B cell (primary cell): ENCODE results near the gene CLASP2. TPM values are rescaled to one million over a fixed set of nuclear protein-coding genes. Genes with fewer than 3 reads are reported as not detected.

Experiments
- ATAC-seq: fragments of 200-7000 bp; cut with Tn5 transposase; one replicate; pipeline ENCODE4 v1.10.0; 2021; ENCODE audit warnings: low read depth, mild to moderate bottlenecking, moderate number of reproducible peaks, moderate library complexity
- CTCF ChIA-PET: fragments of 350-600 bp; sonication (Branson Sonifier 250); formaldehyde crosslinking; loops from one replicate; lab custom pipeline; 2021; ENCODE audit warnings: antibody characterized with exemption, inconsistent platforms; lab: Charles Lee
- POLR2A ChIA-PET: fragments of 350-600 bp; sonication (Branson Sonifier 250); formaldehyde crosslinking; loops from one replicate; lab custom pipeline; 2021; ENCODE audit warnings: antibody characterized with exemption; lab: Charles Lee
- DNase-seq: peaks from one replicate; pipeline ENCODE4 v3.0.0; 2013
- H2AFZ ChIP-seq: 2 replicates; pipeline ENCODE4 v1.6.1; 2012; ENCODE audit warnings: mild to moderate bottlenecking, low read depth, low read length; ENCODE audit not compliant: insufficient read depth, poor library complexity, severe bottlenecking
- H3K27ac ChIP-seq, 2 donors: 1 replicate in 1 of 2; 2 replicates in 1 of 2; pipeline ENCODE4 v1.5.1; 2012 to 2013; ENCODE audit warnings: low read length in 2 of 2, mild to moderate bottlenecking in 2 of 2, moderate library complexity in 1 of 2
- H3K27me3 ChIP-seq, 4 experiments: fragments of 200-600 bp in 1 of 4; sonication (generic) in 1 of 4; replicated peaks in 1 of 4; 1 replicate in 2 of 4; 2 replicates in 2 of 4; pipeline versions ENCODE4 v1.6.1 to v1.7.0; 2013 to 2016; ENCODE audit warnings: low read length in 3 of 4, mild to moderate bottlenecking in 2 of 4, mixed read lengths in 1 of 4, moderate library complexity in 1 of 4; ENCODE audit not compliant: insufficient read depth in 4 of 4, control insufficient read depth in 3 of 4; ENCODE audit errors: control extremely low read depth in 1 of 4
- H3K36me3 ChIP-seq, 2 experiments: replicated peaks in 1 of 2; 1 replicate in 1 of 2; 2 replicates in 1 of 2; pipeline versions ENCODE4 v1.6.1 to v1.7.1; 2013; ENCODE audit warnings: low read length in 1 of 2; ENCODE audit not compliant: insufficient read depth in 2 of 2, control insufficient read depth in 1 of 2; ENCODE audit errors: control extremely low read depth in 1 of 2, extremely low read depth in 1 of 2
- H3K4me1 ChIP-seq, 2 donors: fragments of 200-600 bp in 1 of 2; sonication (generic) in 1 of 2; 1 replicate in 1 of 2; 2 replicates in 1 of 2; pipeline versions ENCODE4 v1.5.1 to v1.6.1; 2013 to 2017; ENCODE audit warnings: low read length in 2 of 2; ENCODE audit not compliant: control insufficient read depth in 2 of 2, insufficient read depth in 2 of 2
- H3K4me2 ChIP-seq: replicated peaks from 2 replicates; pipeline ENCODE3; 2012; ENCODE audit warnings: mild to moderate bottlenecking, low read depth, low read length; ENCODE audit not compliant: poor library complexity, severe bottlenecking
- H3K4me3 ChIP-seq, 5 experiments: fragments of 200-600 bp in 1 of 5; sonication (generic) in 1 of 5; 1 replicate in 3 of 5; 2 replicates in 2 of 5; pipeline versions ENCODE4 v1.5.1 to v1.7.0; 2011 to 2016; ENCODE audit warnings: low read length in 4 of 5, mild to moderate bottlenecking in 4 of 5, low read depth in 2 of 5, control low read depth in 1 of 5, moderate library complexity in 1 of 5; ENCODE audit not compliant: insufficient read depth in 1 of 5; ENCODE audit errors: control extremely low read depth in 1 of 5, extremely low read depth in 1 of 5
- H3K79me2 ChIP-seq: fragments of 200-600 bp; sonication (generic); one replicate; pipeline ENCODE4 v1.6.0; 2016; ENCODE audit warnings: low read length; ENCODE audit not compliant: control insufficient read depth, insufficient read depth
- H3K9ac ChIP-seq: fragments of 200-600 bp; sonication (generic); 2 replicates; pipeline ENCODE4 v1.6.1; 2017; ENCODE audit warnings: mild to moderate bottlenecking, low read length, moderate library complexity
- H3K9me3 ChIP-seq, 3 donors: one replicate each; pipeline versions ENCODE4 v1.6.1 to v1.7.1; 2013; ENCODE audit warnings: low read length in 2 of 3; ENCODE audit not compliant: control insufficient read depth in 2 of 3, insufficient read depth in 1 of 3; ENCODE audit errors: control extremely low read depth in 1 of 3
- H4K20me1 ChIP-seq: 2 replicates; pipeline ENCODE4 v1.6.0; 2012; ENCODE audit warnings: mild to moderate bottlenecking, low read length; ENCODE audit not compliant: insufficient read depth, control insufficient read depth, poor library complexity, severe bottlenecking
- H3K27ac Mint-ChIP-seq: one replicate; pipeline ENCODE4 v1.8.0; 2021; ENCODE audit warnings: mixed read lengths
- H3K27me3 Mint-ChIP-seq: one replicate; pipeline ENCODE4 v1.8.0; 2021; ENCODE audit warnings: mixed read lengths
- H3K4me1 Mint-ChIP-seq: one replicate; pipeline ENCODE4 v1.8.0; 2021; ENCODE audit warnings: mixed read lengths
- H3K4me3 Mint-ChIP-seq: one replicate; pipeline ENCODE4 v1.8.0; 2021; ENCODE audit warnings: mixed read lengths
- H3K9me3 Mint-ChIP-seq: one replicate; pipeline ENCODE4 v1.8.0; 2022; ENCODE audit warnings: mixed read lengths; ENCODE audit not compliant: insufficient read depth
- EZH2 ChIP-seq: IDR thresholded peaks from 2 replicates; pipeline ENCODE4 v1.6.1; 2012; ENCODE audit warnings: borderline replicate concordance, low read depth, mild to moderate bottlenecking, moderate library complexity, low read length; ENCODE audit not compliant: insufficient read depth, poor library complexity, severe bottlenecking
- whole genome bisulfite sequencing: methylation state at CpG from one replicate; pipeline ENCODE4 v1.1.5; 2013; ENCODE audit warnings: missing lambda C conversion rate; ENCODE audit not compliant: insufficient coverage; 5-methylcytosine and 5-hydroxymethylcytosine counted together
- intact Hi-C: fragments of 100-400 bp; cut with micrococcal nuclease; formaldehyde crosslinking; loops from one replicate; pipeline ENCODE4 v1.10.0; 2022
- polyA plus RNA-seq: library from polyadenylated mRNA; depleted of rRNA; stranded (reverse); fragments of >200 nt; gene quantifications from 2 replicates; pipeline ENCODE4 v1.2.3, GENCODE V29; 2012
- total RNA-seq, 2 donors: library from RNA; stranded (reverse); fragments of 120-200 nt in 1 of 2; gene quantifications; 1 replicate in 1 of 2; 2 replicates in 1 of 2; pipeline versions ENCODE4 v1.2.3 to v1.2.4, GENCODE V29; 2013 to 2022
- TF ChIP-seq, protein P1 (sequence below): fragments of 200-600 bp; IDR thresholded peaks from one replicate; pipeline ENCODE4 v1.8.0; 2022; ENCODE audit warnings: antibody characterized with exemption, mild to moderate bottlenecking

Gene CLASP2
- total and polyA plus RNA-seq, 2 donors (not counting 1 experiment from before 2014, with no cell fraction given) = 10.7 to 109 TPM

DNA sequence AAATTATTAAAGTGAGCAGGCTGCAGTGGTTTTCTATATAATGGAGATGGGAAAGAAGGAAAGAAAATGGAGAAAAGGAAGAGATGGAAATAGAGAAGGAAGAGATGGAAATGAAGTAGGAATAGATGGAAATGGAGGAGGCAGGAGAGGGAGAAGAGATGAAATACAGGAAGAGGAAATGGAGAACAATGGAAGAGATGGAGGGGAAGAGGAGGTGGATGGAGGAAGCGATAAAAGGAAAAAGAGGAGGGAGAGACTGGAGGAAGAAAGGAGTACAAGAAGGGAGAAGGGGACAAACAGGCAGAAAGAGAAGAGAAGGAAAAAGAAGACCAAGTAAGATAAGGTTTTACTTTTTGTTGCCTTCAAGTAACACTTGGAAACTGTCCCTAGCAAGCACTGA is 67.6 kb downstream of the CLASP2 start:
- no peak overlapping the region for H3K4me2 ChIP-seq
- ATAC-seq (no peak), DNase-seq (no peak)
- peaks cover 1 to 4% of the 10 kb centered on the region in 2 experiments for H3K36me3 ChIP-seq
- no peaks in the 10 kb centered on the region for H3K9me3 Mint-ChIP-seq
- intact Hi-C loops = no loop called here
- H3K27me3 ChIP-seq = no peaks in the 10 kb centered on the region
- H3K27ac Mint-ChIP-seq = no peak overlapping the region
- TF ChIP-seq, protein P1, sequence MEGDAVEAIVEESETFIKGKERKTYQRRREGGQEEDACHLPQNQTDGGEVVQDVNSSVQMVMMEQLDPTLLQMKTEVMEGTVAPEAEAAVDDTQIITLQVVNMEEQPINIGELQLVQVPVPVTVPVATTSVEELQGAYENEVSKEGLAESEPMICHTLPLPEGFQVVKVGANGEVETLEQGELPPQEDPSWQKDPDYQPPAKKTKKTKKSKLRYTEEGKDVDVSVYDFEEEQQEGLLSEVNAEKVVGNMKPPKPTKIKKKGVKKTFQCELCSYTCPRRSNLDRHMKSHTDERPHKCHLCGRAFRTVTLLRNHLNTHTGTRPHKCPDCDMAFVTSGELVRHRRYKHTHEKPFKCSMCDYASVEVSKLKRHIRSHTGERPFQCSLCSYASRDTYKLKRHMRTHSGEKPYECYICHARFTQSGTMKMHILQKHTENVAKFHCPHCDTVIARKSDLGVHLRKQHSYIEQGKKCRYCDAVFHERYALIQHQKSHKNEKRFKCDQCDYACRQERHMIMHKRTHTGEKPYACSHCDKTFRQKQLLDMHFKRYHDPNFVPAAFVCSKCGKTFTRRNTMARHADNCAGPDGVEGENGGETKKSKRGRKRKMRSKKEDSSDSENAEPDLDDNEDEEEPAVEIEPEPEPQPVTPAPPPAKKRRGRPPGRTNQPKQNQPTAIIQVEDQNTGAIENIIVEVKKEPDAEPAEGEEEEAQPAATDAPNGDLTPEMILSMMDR = peak; percentile 14
- TF ChIP-seq EZH2 = no peak
- no peaks in the 10 kb centered on the region for H3K9me3 ChIP-seq
- no peaks in the 10 kb centered on the region for H3K4me1 ChIP-seq
- POLR2A ChIA-PET = no interaction called here
- no peak overlapping the region for H2AFZ ChIP-seq
- CTCF ChIA-PET = interaction anchor here (0.6 kb wide), 1 partner anchor 82 kb away, joined by 3 read pairs; no protein-coding TSS in a partner anchor
- no peak overlapping the region for H3K9ac ChIP-seq
- 82% methylated on average over 1 of the region's 1 CpG for whole genome bisulfite sequencing
- no peak overlapping the region for H3K4me3 Mint-ChIP-seq
- H3K27ac ChIP-seq = no peak overlapping the region
- H4K20me1 ChIP-seq = peaks cover 16% of the 10 kb centered on the region
- H3K79me2 ChIP-seq = peaks cover 31% of the 10 kb centered on the region
- H3K4me1 Mint-ChIP-seq = peaks cover 25% of the 10 kb centered on the region
- H3K4me3 ChIP-seq = no peak overlapping the region
- H3K27me3 Mint-ChIP-seq = no peaks in the 10 kb centered on the region

DNA sequence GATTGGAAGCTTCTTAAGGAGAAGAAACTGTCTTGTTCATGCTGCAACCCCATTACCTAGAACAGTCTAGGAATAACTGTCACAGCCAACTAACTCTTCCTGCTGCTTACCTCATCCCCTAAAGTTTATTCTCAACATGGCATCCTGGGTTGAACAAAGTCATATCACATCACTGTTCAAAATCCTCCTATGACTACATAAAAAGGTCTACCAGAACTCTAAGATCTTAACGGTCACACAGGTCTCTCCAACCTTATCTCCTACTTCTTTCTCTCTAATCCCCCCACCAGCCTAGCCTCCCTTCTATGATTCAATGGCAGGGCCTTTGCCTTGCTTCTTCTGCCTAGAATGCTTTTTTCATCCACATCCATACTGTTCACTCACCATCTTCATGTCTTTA is 69.3 kb downstream of the CLASP2 start:
- 86% methylated on average over 1 of the region's 1 CpG for WGBS
- DNase-seq (no peak), ATAC-seq (no peak)
- Mint-ChIP-seq H3K27ac (no peak overlapping the region), H3K4me3 (no peak overlapping the region), H3K4me1 (peaks cover 21% of the 10 kb centered on the region), H3K9me3 (no peaks in the 10 kb centered on the region), H3K27me3 (no peaks in the 10 kb centered on the region)
- Histone ChIP-seq H3K9me3 (no peaks in the 10 kb centered on the region), H3K36me3 (peaks cover 5 to 9% of the 10 kb centered on the region in 2 experiments), H4K20me1 (peaks cover 16% of the 10 kb centered on the region), H3K27me3 (no peaks in the 10 kb centered on the region), H3K79me2 (peaks cover 31% of the 10 kb centered on the region), H3K4me2 (no peak overlapping the region), H3K4me3 (no peak overlapping the region), H3K27ac (no peak overlapping the region), H3K9ac (no peak overlapping the region), H3K4me1 (no peaks in the 10 kb centered on the region), H2AFZ (no peak overlapping the region)
- CTCF ChIA-PET = no interaction called here
- TF ChIP-seq EZH2 = no peak
- TF ChIP-seq, protein P1 = no peak
- intact Hi-C loops = loop anchor here (5.0 kb wide), 1 partner anchor 34 kb away; no protein-coding TSS in a partner anchor
- POLR2A ChIA-PET = no interaction called here
